Measurements from ENCODE around the gene NFE2L1.
"Not testable (repeated sequence)": the region's sequence is repeated elsewhere in the genome, so short reads cannot be mapped to it uniquely, and the experiment has no call there.

The NFE2L1 gene

GRCh38 chr17:48012151-48012520 is 36.0 kb upstream of the NFE2L1 start:
- TF ChIP-seq, protein P1, sequence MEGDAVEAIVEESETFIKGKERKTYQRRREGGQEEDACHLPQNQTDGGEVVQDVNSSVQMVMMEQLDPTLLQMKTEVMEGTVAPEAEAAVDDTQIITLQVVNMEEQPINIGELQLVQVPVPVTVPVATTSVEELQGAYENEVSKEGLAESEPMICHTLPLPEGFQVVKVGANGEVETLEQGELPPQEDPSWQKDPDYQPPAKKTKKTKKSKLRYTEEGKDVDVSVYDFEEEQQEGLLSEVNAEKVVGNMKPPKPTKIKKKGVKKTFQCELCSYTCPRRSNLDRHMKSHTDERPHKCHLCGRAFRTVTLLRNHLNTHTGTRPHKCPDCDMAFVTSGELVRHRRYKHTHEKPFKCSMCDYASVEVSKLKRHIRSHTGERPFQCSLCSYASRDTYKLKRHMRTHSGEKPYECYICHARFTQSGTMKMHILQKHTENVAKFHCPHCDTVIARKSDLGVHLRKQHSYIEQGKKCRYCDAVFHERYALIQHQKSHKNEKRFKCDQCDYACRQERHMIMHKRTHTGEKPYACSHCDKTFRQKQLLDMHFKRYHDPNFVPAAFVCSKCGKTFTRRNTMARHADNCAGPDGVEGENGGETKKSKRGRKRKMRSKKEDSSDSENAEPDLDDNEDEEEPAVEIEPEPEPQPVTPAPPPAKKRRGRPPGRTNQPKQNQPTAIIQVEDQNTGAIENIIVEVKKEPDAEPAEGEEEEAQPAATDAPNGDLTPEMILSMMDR (IDR thresholded peaks at IDR 0.05; ENCODE audit: insufficient read depth, low read length, poor library complexity, severe bottlenecking), result no peak
- peak; percentile 85 for DNase-seq (ENCODE audit: extremely low read depth, insufficient read length)
- Histone ChIP-seq H3K36me3 (ENCODE audit: control insufficient read depth, insufficient read depth, low read length) (no peaks in the 10 kb centered on the region), H3K27me3 (replicated peaks; ENCODE audit: control insufficient read depth, insufficient read depth, low read length) (no peaks in the 10 kb centered on the region; the same call in 1 of the 2 replicates), H3K4me3 (replicated peaks; ENCODE audit: low read depth, low read length) (peak overlapping the region; percentile 39; the same call in 1 of the 2 replicates)

- Histone ChIP-seq H3K27me3 (replicated peaks; ENCODE audit: control insufficient read depth, insufficient read depth, low read length) (no peaks in the 10 kb centered on the region; the same call in 1 of the 2 replicates), H3K4me3 (replicated peaks; ENCODE audit: low read depth, low read length) (no peak overlapping the region), H3K36me3 (ENCODE audit: control insufficient read depth, insufficient read depth, low read length) (no peaks in the 10 kb centered on the region)
- TF ChIP-seq, protein P1 (IDR thresholded peaks at IDR 0.05; ENCODE audit: insufficient read depth, low read length, poor library complexity, severe bottlenecking), result no peak
- no peak for DNase-seq (ENCODE audit: extremely low read depth, insufficient read length)
These were observed 35.5 kb upstream of the NFE2L1 start for GRCh38 chr17:48012654-48013053.

- no peak overlapping the region for H3K4me3 ChIP-seq (replicated peaks; ENCODE audit: low read depth, low read length)
- no peaks in the 10 kb centered on the region; the same call in 1 of the 2 replicates for H3K27me3 ChIP-seq (replicated peaks; ENCODE audit: control insufficient read depth, insufficient read depth, low read length)
- no peaks in the 10 kb centered on the region for H3K36me3 ChIP-seq (ENCODE audit: control insufficient read depth, insufficient read depth, low read length)
- TF ChIP-seq, protein P1 (IDR thresholded peaks at IDR 0.05; ENCODE audit: insufficient read depth, low read length, poor library complexity, severe bottlenecking), result no peak
- no peak for DNase-seq (ENCODE audit: extremely low read depth, insufficient read length)
These were observed 34.1 kb upstream of the NFE2L1 start for GRCh38 chr17:48013876-48014594.

DNA sequence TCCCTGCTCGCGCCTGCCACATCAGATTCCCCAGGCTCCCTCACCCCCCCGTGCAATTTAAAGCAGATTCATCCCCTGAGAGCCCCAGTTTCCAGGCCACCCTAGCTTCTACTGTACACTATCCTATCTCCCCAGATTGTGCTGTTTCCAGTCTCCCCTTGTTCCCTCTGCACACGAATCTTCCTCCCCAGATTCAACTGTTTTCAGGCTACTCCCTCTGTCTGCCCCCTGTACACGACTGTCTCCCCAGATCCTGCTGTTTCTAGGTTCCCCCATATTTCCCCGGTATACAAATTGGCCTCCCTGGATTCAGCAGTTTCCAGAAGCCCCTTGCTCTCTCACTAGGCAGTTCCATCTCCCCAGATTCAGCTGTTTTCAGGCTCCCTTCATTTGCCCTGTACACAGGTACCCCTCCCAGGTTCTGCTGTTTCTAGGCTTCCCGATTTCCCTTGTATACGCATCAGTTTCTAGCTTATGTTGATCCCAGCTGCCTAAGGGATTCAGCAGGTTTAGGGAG is 33.5 kb upstream of the NFE2L1 start:
- DNase-seq (ENCODE audit: extremely low read depth, insufficient read length), result no peak
- Histone ChIP-seq H3K27me3 (replicated peaks; ENCODE audit: control insufficient read depth, insufficient read depth, low read length) (no peaks in the 10 kb centered on the region; the same call in 1 of the 2 replicates), H3K4me3 (replicated peaks; ENCODE audit: low read depth, low read length) (no peak overlapping the region), H3K36me3 (ENCODE audit: control insufficient read depth, insufficient read depth, low read length) (no peaks in the 10 kb centered on the region)
- TF ChIP-seq, protein P1 (IDR thresholded peaks at IDR 0.05; ENCODE audit: insufficient read depth, low read length, poor library complexity, severe bottlenecking), result no peak

- no peak for DNase-seq (ENCODE audit: extremely low read depth, insufficient read length)
- Histone ChIP-seq H3K27me3 (replicated peaks; ENCODE audit: control insufficient read depth, insufficient read depth, low read length) (no peaks in the 10 kb centered on the region; the same call in 1 of the 2 replicates), H3K36me3 (ENCODE audit: control insufficient read depth, insufficient read depth, low read length) (no peaks in the 10 kb centered on the region), H3K4me3 (replicated peaks; ENCODE audit: low read depth, low read length) (no peak overlapping the region)
- TF ChIP-seq, protein P1 (IDR thresholded peaks at IDR 0.05; ENCODE audit: insufficient read depth, low read length, poor library complexity, severe bottlenecking), result no peak
These were observed 32.0 kb upstream of the NFE2L1 start for GRCh38 chr17:48016112-48016511.

DNA sequence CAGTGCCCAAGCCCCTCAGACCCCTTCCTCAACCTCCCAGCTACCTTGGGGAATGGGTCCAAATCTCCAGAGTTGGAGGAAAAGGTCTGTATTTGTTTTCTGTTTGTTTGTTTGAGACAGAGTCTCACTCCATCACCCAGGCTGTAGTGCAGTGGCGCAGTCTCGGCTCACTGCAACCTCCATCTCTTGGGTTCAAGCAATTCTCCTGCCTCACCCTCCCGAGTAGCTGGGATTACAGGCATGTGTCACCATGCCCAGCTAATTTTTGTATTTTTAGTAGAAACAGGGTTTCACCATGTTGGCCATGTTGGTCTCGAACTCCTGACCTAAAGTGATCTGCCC is 30.4 kb upstream of the NFE2L1 start:
- not testable (repeated sequence) for H3K27me3 ChIP-seq (replicated peaks; ENCODE audit: control insufficient read depth, insufficient read depth, low read length); DNase-seq (ENCODE audit: extremely low read depth, insufficient read length); H3K36me3 ChIP-seq (ENCODE audit: control insufficient read depth, insufficient read depth, low read length); H3K4me3 ChIP-seq (replicated peaks; ENCODE audit: low read depth, low read length)
